H9 (cell line): ENCODE data around the gene ABCA13. TPM values are rescaled to one million over a fixed set of nuclear protein-coding genes. Genes with fewer than 3 reads are reported as not detected.
A peak's percentile ranks its signal among the peaks of the same experiment; 100 is the strongest.

Source experiments
- DNase-seq: peaks from one replicate; pipeline ENCODE4 v3.0.0-alpha.2; 2017
- H2AFZ ChIP-seq: one replicate; pipeline ENCODE4 v1.6.1; 2013; ENCODE audit warnings: mild to moderate bottlenecking, low read length, control low read depth, moderate library complexity
- H2AK5ac ChIP-seq: 2 replicates; pipeline ENCODE4 v1.6.1; 2013; ENCODE audit warnings: low read length, control low read depth, mixed read lengths; ENCODE audit not compliant: insufficient read length
- H2BK120ac ChIP-seq: one replicate; pipeline ENCODE4 v1.6.1; 2013; ENCODE audit warnings: low read depth, mild to moderate bottlenecking, low read length, control low read depth, inconsistent platforms; ENCODE audit not compliant: poor library complexity, severe bottlenecking
- H2BK12ac ChIP-seq: 2 replicates; pipeline ENCODE4 v1.6.1; 2013; ENCODE audit warnings: low read length, control low read depth, mixed read lengths, low read depth; ENCODE audit not compliant: insufficient read length
- H2BK15ac ChIP-seq: 2 replicates; pipeline ENCODE4 v1.6.1; 2013; ENCODE audit warnings: low read depth, low read length, control low read depth
- H2BK20ac ChIP-seq: one replicate; pipeline ENCODE4 v1.6.1; 2013; ENCODE audit warnings: low read depth, mild to moderate bottlenecking, low read length, control low read depth, inconsistent platforms; ENCODE audit not compliant: poor library complexity, severe bottlenecking
- H2BK5ac ChIP-seq: 2 replicates; pipeline ENCODE4 v1.6.1; 2013; ENCODE audit warnings: low read length, control low read depth, mixed read lengths; ENCODE audit not compliant: insufficient read length
- H3K14ac ChIP-seq: 2 replicates; pipeline ENCODE4 v1.6.1; 2013; ENCODE audit warnings: low read length, control low read depth; ENCODE audit not compliant: insufficient read depth
- H3K18ac ChIP-seq: 2 replicates; pipeline ENCODE4 v1.6.1; 2013; ENCODE audit warnings: low read depth, mild to moderate bottlenecking, mixed read lengths, low read length, control low read depth; ENCODE audit not compliant: insufficient read length
- H3K23ac ChIP-seq: 2 replicates; pipeline ENCODE4 v1.6.1; 2013; ENCODE audit warnings: low read length, control low read depth, mixed read lengths, low read depth; ENCODE audit not compliant: insufficient read length
- H3K23me2 ChIP-seq: 2 replicates; pipeline ENCODE4 v1.6.1; 2013; ENCODE audit warnings: low read depth, mild to moderate bottlenecking, mixed read lengths, low read length, control low read depth; ENCODE audit not compliant: insufficient read length, poor library complexity, severe bottlenecking
- H3K27ac ChIP-seq: 2 replicates; pipeline ENCODE4 v1.5.1; 2013; ENCODE audit warnings: low read length, control low read depth, mixed read lengths, low read depth; ENCODE audit not compliant: insufficient read length
- H3K27me3 ChIP-seq: 2 replicates; pipeline ENCODE4 v1.6.1; 2013; ENCODE audit warnings: low read length, control low read depth, inconsistent platforms; ENCODE audit not compliant: insufficient read depth
- H3K4ac ChIP-seq: 2 replicates; pipeline ENCODE4 v1.6.1; 2013; ENCODE audit warnings: low read depth, mild to moderate bottlenecking, control low read depth, inconsistent platforms, low read length, moderate library complexity
- H3K4me1 ChIP-seq: 2 replicates; pipeline ENCODE4 v1.6.1; 2013; ENCODE audit warnings: low read length, control low read depth, inconsistent platforms; ENCODE audit not compliant: insufficient read depth
- H3K4me2 ChIP-seq: 2 replicates; pipeline ENCODE4 v1.6.1; 2013; ENCODE audit warnings: low read length, control low read depth, mixed read lengths; ENCODE audit not compliant: insufficient read length, insufficient read depth
- H3K56ac ChIP-seq: 2 replicates; pipeline ENCODE4 v1.6.1; 2013; ENCODE audit warnings: low read depth, mild to moderate bottlenecking, mixed read lengths, low read length, control low read depth; ENCODE audit not compliant: insufficient read length
- H3K79me1 ChIP-seq: 2 replicates; pipeline ENCODE4 v1.6.1; 2013; ENCODE audit warnings: low read depth, mild to moderate bottlenecking, moderate library complexity, low read length, control low read depth, inconsistent platforms; ENCODE audit not compliant: insufficient read depth, poor library complexity, severe bottlenecking
- H3K79me2 ChIP-seq: 2 replicates; pipeline ENCODE4 v1.6.1; 2013; ENCODE audit warnings: low read length, control low read depth, inconsistent platforms; ENCODE audit not compliant: insufficient read depth
- H3K9ac ChIP-seq: 2 replicates; pipeline ENCODE4 v1.6.1; 2013; ENCODE audit warnings: low read length, control low read depth, mixed read lengths; ENCODE audit not compliant: insufficient read length; ENCODE audit errors: extremely low read depth
- H3K9me3 ChIP-seq: one replicate; pipeline ENCODE4 v1.6.1; 2013; ENCODE audit warnings: low read depth, low read length, inconsistent platforms; ENCODE audit not compliant: control insufficient read depth
- H3T11ph ChIP-seq: one replicate; pipeline ENCODE4 v1.6.1; 2013; ENCODE audit warnings: mild to moderate bottlenecking, low read length, control low read depth, inconsistent platforms
- H4K20me1 ChIP-seq: one replicate; pipeline ENCODE4 v1.6.1; 2013; ENCODE audit not compliant: control insufficient read depth, insufficient read length, insufficient read depth
- H4K5ac ChIP-seq: 2 replicates; pipeline ENCODE4 v1.6.1; 2013; ENCODE audit warnings: low read depth, mild to moderate bottlenecking, mixed read lengths, low read length, control low read depth; ENCODE audit not compliant: insufficient read length
- H4K8ac ChIP-seq: replicated peaks from 2 replicates; pipeline ENCODE4 v1.6.1; 2013; ENCODE audit warnings: low read length, control low read depth, mixed read lengths, low read depth; ENCODE audit not compliant: insufficient read length
- H4K91ac ChIP-seq: 2 replicates; pipeline ENCODE4 v1.6.1; 2013; ENCODE audit warnings: low read depth, mild to moderate bottlenecking, moderate library complexity, mixed read lengths, low read length, control low read depth; ENCODE audit not compliant: insufficient read length
- H3K27ac Mint-ChIP-seq, 3 experiments: 2 replicates in 2 of 3; 3 replicates in 1 of 3; pipeline ENCODE4 v1.8.0; 2020 to 2021; ENCODE audit warnings: mixed read lengths in 3 of 3, mild to moderate bottlenecking in 1 of 3, moderate library complexity in 1 of 3
- H3K27me3 Mint-ChIP-seq: 2 replicates; pipeline ENCODE4 v1.8.0; 2021; ENCODE audit warnings: low read depth, mild to moderate bottlenecking, moderate library complexity, mixed read lengths
- H3K36me3 Mint-ChIP-seq, 3 experiments: 2 replicates in 2 of 3; 3 replicates in 1 of 3; pipeline ENCODE4 v1.8.0; 2020 to 2021; ENCODE audit warnings: low read depth in 3 of 3, mixed read lengths in 3 of 3; ENCODE audit not compliant: insufficient read depth in 1 of 3
- H3K4me1 Mint-ChIP-seq, 2 experiments: 2 replicates each; pipeline ENCODE4 v1.8.0; 2020; ENCODE audit warnings: mixed read lengths in 2 of 2
- H3K4me3 Mint-ChIP-seq, 2 experiments: 2 replicates in 1 of 2; 3 replicates in 1 of 2; pipeline ENCODE4 v1.8.0; 2020 to 2021; ENCODE audit warnings: mild to moderate bottlenecking in 2 of 2, mixed read lengths in 2 of 2, moderate library complexity in 1 of 2
- H3K9me3 Mint-ChIP-seq, 2 experiments: 2 replicates in 1 of 2; 3 replicates in 1 of 2; pipeline ENCODE4 v1.8.0; 2020; ENCODE audit warnings: mild to moderate bottlenecking in 2 of 2, mixed read lengths in 2 of 2, moderate library complexity in 1 of 2
- CTCF ChIP-seq: fragments of 200-600 bp; sonication (generic); conservative IDR thresholded peaks from 3 replicates; pipeline ENCODE4 v1.8.0; 2021; ENCODE audit warnings: antibody characterized with exemption, mild to moderate bottlenecking
- WGBS: extraction: QIAGEN DNeasy Blood & Tissue Kit; methylation state at CpG from one replicate; pipeline ENCODE4 v1.1.7; 2013; ENCODE audit warnings: missing lambda C conversion rate, low lambda C conversion rate, mixed read lengths; ENCODE audit not compliant: insufficient read length; ENCODE audit errors: extremely low coverage; 5-methylcytosine and 5-hydroxymethylcytosine counted together
- total RNA-seq: library from RNA; stranded (reverse); gene quantifications from 2 replicates; pipeline ENCODE4 v1.2.1, GENCODE V29; 2021

The ABCA13 gene
- total RNA-seq, 1 experiment from 2014 or later = 0.11 TPM

- Histone ChIP-seq H3K14ac (no peak overlapping the region), H3K18ac (no peak overlapping the region), H3K9me3 (no peaks in the 10 kb centered on the region), H3K4ac (no peak overlapping the region), H3K79me2 (no peaks in the 10 kb centered on the region), H3K23me2 (no peaks in the 10 kb centered on the region), H4K20me1 (no peaks in the 10 kb centered on the region), H4K5ac (no peak overlapping the region), H3K27me3 (no peaks in the 10 kb centered on the region; the same call in 1 of the 2 replicates), H3T11ph (no peak overlapping the region), H4K91ac (no peak overlapping the region), H2BK5ac (no peak overlapping the region), H3K4me1 (no peaks in the 10 kb centered on the region; the same call in 1 of the 2 replicates), H2AFZ (no peak overlapping the region), H2BK12ac (no peak overlapping the region), H2BK120ac (no peak overlapping the region), H3K9ac (no peak overlapping the region), H2AK5ac (no peak overlapping the region), H3K23ac (no peak overlapping the region), H3K79me1 (no peaks in the 10 kb centered on the region), H3K56ac (no peak overlapping the region), H3K4me2 (no peak overlapping the region), H3K27ac (no peak overlapping the region), H4K8ac (no peak overlapping the region), H2BK20ac (no peak overlapping the region), H2BK15ac (no peak overlapping the region)
- H3K27ac Mint-ChIP-seq = 0 out of 7 replicates have a peak overlapping the region, but pooled peaks of 1 of the 3 experiments have one; percentile 40
- DNase-seq = no peak
- H3K9me3 Mint-ChIP-seq = 0 out of 5 replicates have a peak, but pooled peaks cover 0 to 1% of the 10 kb centered on the region in 2 experiments
- peaks cover 9% of the 10 kb centered on the region for H3K27me3 Mint-ChIP-seq
- no peak overlapping the region for H3K4me3 Mint-ChIP-seq
- peaks cover 47 to 48% of the 10 kb centered on the region in 2 experiments for H3K4me1 Mint-ChIP-seq
- no CpG with 5 or more reads among the region's 6 CpGs for WGBS
- TF ChIP-seq CTCF = no peak
- H3K36me3 Mint-ChIP-seq = peaks cover 0 to 8% (median 0%) of the 10 kb centered on the region in 3 experiments; a peak in 2 of 7 replicates
Observed at GRCh38 chr7:48180981-48181380, 9.7 kb downstream of the ABCA13 start.
